ENCODE data around the gene IGFL2. TPM values are rescaled to one million over a fixed set of nuclear protein-coding genes. Genes with fewer than 3 reads are reported as not detected.

Gene IGFL2
- total and polyA plus RNA-seq, 2 experiments from 2014 or later, result not detected

- no peak overlapping the region for H3K4me3 ChIP-seq
- H3K27ac Mint-ChIP-seq, result no peak overlapping the region
These were observed 22.6 kb upstream of the IGFL2 start for GRCh38 chr19:46125447-46125846.

GRCh38 chr19:46126086-46126580, 21.9 kb upstream of the IGFL2 start:
- Mint-ChIP-seq H3K9me3 (no peaks in the 10 kb centered on the region), H3K4me3 (no peak overlapping the region), H3K4me1 (peaks cover 7% of the 10 kb centered on the region; the same call in 2 of the 3 replicates), H3K27me3 (ENCODE audit: insufficient read depth, low read depth, poor library complexity) (peaks cover 4% of the 10 kb centered on the region), H3K36me3 (ENCODE audit: low read depth) (no peaks in the 10 kb centered on the region), H3K27ac (no peak overlapping the region)
- Histone ChIP-seq H3K4me1 (ENCODE audit: insufficient read depth) (0 out of 2 replicates have a peak, but pooled peaks cover 3% of the 10 kb centered on the region), H3K79me2 (replicated peaks; ENCODE audit: insufficient read depth) (no peaks in the 10 kb centered on the region), H2AFZ (no peak overlapping the region), H3F3A (replicated peaks; ENCODE audit: low read depth) (no peaks in the 10 kb centered on the region), H4K20me1 (replicated peaks; ENCODE audit: insufficient read depth) (no peaks in the 10 kb centered on the region), H3K4me2 (no peak overlapping the region), H3K27ac (ENCODE audit: low read depth) (no peak overlapping the region), H3K4me3 (no peak overlapping the region), H3K9me2 (ENCODE audit: insufficient read depth) (no peaks in the 10 kb centered on the region), H3K27me3 (ENCODE audit: insufficient read depth) (no peaks in the 10 kb centered on the region), H3K36me3 (ENCODE audit: insufficient read depth) (no peaks in the 10 kb centered on the region)
- no peak for DNase-seq (ENCODE audit: low spot score)
- no peak for ATAC-seq
- TF ChIP-seq NANOG (IDR thresholded peaks at IDR 0.05; ENCODE audit: borderline replicate concordance) (no peak), STAT1 (IDR thresholded peaks at IDR 0.05; ENCODE audit: unreplicated experiment) (no peak), POLR2AphosphoS5 (IDR thresholded peaks at IDR 0.05; ENCODE audit: low read depth) (no peak), ZNF462 (CRISPR knock-in tag; IDR thresholded peaks at IDR 0.05) (no peak), ZNF331 (CRISPR knock-in tag; IDR thresholded peaks at IDR 0.05; ENCODE audit: low read depth) (no peak)
- TF ChIP-seq, protein P1, sequence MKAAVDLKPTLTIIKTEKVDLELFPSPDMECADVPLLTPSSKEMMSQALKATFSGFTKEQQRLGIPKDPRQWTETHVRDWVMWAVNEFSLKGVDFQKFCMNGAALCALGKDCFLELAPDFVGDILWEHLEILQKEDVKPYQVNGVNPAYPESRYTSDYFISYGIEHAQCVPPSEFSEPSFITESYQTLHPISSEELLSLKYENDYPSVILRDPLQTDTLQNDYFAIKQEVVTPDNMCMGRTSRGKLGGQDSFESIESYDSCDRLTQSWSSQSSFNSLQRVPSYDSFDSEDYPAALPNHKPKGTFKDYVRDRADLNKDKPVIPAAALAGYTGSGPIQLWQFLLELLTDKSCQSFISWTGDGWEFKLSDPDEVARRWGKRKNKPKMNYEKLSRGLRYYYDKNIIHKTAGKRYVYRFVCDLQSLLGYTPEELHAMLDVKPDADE (IDR thresholded peaks at IDR 0.05), result no peak
- TF ChIP-seq, protein P2, sequence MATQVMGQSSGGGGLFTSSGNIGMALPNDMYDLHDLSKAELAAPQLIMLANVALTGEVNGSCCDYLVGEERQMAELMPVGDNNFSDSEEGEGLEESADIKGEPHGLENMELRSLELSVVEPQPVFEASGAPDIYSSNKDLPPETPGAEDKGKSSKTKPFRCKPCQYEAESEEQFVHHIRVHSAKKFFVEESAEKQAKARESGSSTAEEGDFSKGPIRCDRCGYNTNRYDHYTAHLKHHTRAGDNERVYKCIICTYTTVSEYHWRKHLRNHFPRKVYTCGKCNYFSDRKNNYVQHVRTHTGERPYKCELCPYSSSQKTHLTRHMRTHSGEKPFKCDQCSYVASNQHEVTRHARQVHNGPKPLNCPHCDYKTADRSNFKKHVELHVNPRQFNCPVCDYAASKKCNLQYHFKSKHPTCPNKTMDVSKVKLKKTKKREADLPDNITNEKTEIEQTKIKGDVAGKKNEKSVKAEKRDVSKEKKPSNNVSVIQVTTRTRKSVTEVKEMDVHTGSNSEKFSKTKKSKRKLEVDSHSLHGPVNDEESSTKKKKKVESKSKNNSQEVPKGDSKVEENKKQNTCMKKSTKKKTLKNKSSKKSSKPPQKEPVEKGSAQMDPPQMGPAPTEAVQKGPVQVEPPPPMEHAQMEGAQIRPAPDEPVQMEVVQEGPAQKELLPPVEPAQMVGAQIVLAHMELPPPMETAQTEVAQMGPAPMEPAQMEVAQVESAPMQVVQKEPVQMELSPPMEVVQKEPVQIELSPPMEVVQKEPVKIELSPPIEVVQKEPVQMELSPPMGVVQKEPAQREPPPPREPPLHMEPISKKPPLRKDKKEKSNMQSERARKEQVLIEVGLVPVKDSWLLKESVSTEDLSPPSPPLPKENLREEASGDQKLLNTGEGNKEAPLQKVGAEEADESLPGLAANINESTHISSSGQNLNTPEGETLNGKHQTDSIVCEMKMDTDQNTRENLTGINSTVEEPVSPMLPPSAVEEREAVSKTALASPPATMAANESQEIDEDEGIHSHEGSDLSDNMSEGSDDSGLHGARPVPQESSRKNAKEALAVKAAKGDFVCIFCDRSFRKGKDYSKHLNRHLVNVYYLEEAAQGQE (IDR thresholded peaks at IDR 0.05; ENCODE audit: unreplicated experiment), result no peak

More at GRCh38 chr19:46125447-46125846, 22.6 kb upstream of the IGFL2 start:
- TF ChIP-seq ZNF114 (CRISPR knock-in tag; IDR thresholded peaks at IDR 0.05) (no peak), EZH2phosphoT487 (IDR thresholded peaks at IDR 0.05; ENCODE audit: unreplicated experiment) (no peak), POLR2AphosphoS5 (IDR thresholded peaks at IDR 0.05; ENCODE audit: low read depth) (no peak), CREB1 (CRISPR knock-in tag; IDR thresholded peaks at IDR 0.05; ENCODE audit: low read depth) (no peak), ZNF331 (CRISPR knock-in tag; IDR thresholded peaks at IDR 0.05; ENCODE audit: low read depth) (no peak)
- Mint-ChIP-seq H3K9me3 (no peaks in the 10 kb centered on the region; the same call in 2 of the 3 replicates), H3K4me3 (no peak overlapping the region), H3K4me1 (peaks cover 9% of the 10 kb centered on the region; the same call in 2 of the 3 replicates), H3K27me3 (ENCODE audit: insufficient read depth, low read depth, poor library complexity) (peaks cover 4% of the 10 kb centered on the region), H3K36me3 (ENCODE audit: low read depth) (no peaks in the 10 kb centered on the region)
- Histone ChIP-seq H3K27ac (ENCODE audit: low read depth) (no peak overlapping the region), H3K79me2 (replicated peaks; ENCODE audit: insufficient read depth) (no peaks in the 10 kb centered on the region), H3K4me1 (ENCODE audit: insufficient read depth) (0 out of 2 replicates have a peak, but pooled peaks cover 3% of the 10 kb centered on the region), H3K9me2 (ENCODE audit: insufficient read depth) (no peaks in the 10 kb centered on the region), H3K36me3 (ENCODE audit: insufficient read depth) (no peaks in the 10 kb centered on the region), H3K4me2 (no peak overlapping the region), H4K20me1 (replicated peaks; ENCODE audit: insufficient read depth) (no peaks in the 10 kb centered on the region), H3F3A (replicated peaks; ENCODE audit: low read depth) (no peaks in the 10 kb centered on the region), H3K27me3 (ENCODE audit: insufficient read depth) (no peaks in the 10 kb centered on the region), H2AFZ (no peak overlapping the region)
- DNase-seq (ENCODE audit: low spot score), result no peak
- no peak for ATAC-seq
